Endodermal cell (in vitro differentiated cells): ENCODE results near the gene DAPK2. TPM values are rescaled to one million over a fixed set of nuclear protein-coding genes. Genes with fewer than 3 reads are reported as not detected.

Experiments used
- DNase-seq: peaks from one replicate; pipeline ENCODE4 v3.0.0-alpha.2; 2017
- H3K27ac ChIP-seq: 2 replicates; pipeline ENCODE4 v1.5.1; 2013; ENCODE audit warnings: mild to moderate bottlenecking, low read depth, low read length, moderate library complexity
- H3K27me3 ChIP-seq: 2 replicates; pipeline ENCODE4 v1.6.1; 2013; ENCODE audit warnings: mild to moderate bottlenecking, low read length, moderate library complexity; ENCODE audit not compliant: insufficient read depth, control insufficient read depth, poor library complexity, severe bottlenecking
- H3K36me3 ChIP-seq: 2 replicates; pipeline ENCODE4 v1.7.0; 2013; ENCODE audit warnings: mild to moderate bottlenecking, low read length, moderate library complexity; ENCODE audit not compliant: control insufficient read depth, insufficient read depth
- H3K4me1 ChIP-seq: one replicate; pipeline ENCODE4 v1.7.0; 2013; ENCODE audit warnings: low read length; ENCODE audit not compliant: control insufficient read depth, insufficient read depth
- H3K4me3 ChIP-seq: 2 replicates; pipeline ENCODE4 v1.5.1; 2013; ENCODE audit warnings: mild to moderate bottlenecking, low read length, moderate library complexity
- H3K9ac ChIP-seq: 2 replicates; pipeline ENCODE4 v1.6.1; 2013; ENCODE audit warnings: mild to moderate bottlenecking, low read length, moderate library complexity; ENCODE audit not compliant: poor library complexity, severe bottlenecking; ENCODE audit errors: extremely low read depth
- H3K9me3 ChIP-seq: 2 replicates; pipeline ENCODE4 v1.6.1; 2013; ENCODE audit warnings: mild to moderate bottlenecking, low read length, moderate library complexity; ENCODE audit not compliant: control insufficient read depth
- H3K27ac Mint-ChIP-seq: 2 replicates; pipeline ENCODE4 v1.8.0; 2020; ENCODE audit warnings: mixed read lengths
- H3K27me3 Mint-ChIP-seq: 2 replicates; pipeline ENCODE4 v1.8.0; 2021; ENCODE audit warnings: mild to moderate bottlenecking, mixed read lengths; ENCODE audit not compliant: insufficient read depth
- H3K36me3 Mint-ChIP-seq: 2 replicates; pipeline ENCODE4 v1.8.0; 2020; ENCODE audit warnings: low read depth, mixed read lengths
- H3K4me1 Mint-ChIP-seq: 2 replicates; pipeline ENCODE4 v1.8.0; 2020; ENCODE audit warnings: mixed read lengths
- H3K4me3 Mint-ChIP-seq: 2 replicates; pipeline ENCODE4 v1.8.0; 2020; ENCODE audit warnings: mild to moderate bottlenecking, moderate library complexity, mixed read lengths
- H3K9me3 Mint-ChIP-seq: 2 replicates; pipeline ENCODE4 v1.8.0; 2020; ENCODE audit warnings: mild to moderate bottlenecking, mixed read lengths
- CTCF ChIP-seq: fragments of 200-600 bp; sonication (generic); conservative IDR thresholded peaks from 2 replicates; pipeline ENCODE4 v1.5.0; 2021; ENCODE audit warnings: antibody characterized with exemption, mild to moderate bottlenecking
- whole genome bisulfite sequencing, 2 experiments: methylation state at CpG; one replicate each; pipeline versions ENCODE4 v1.1.5 to v1.1.7; 2013; ENCODE audit warnings: missing lambda C conversion rate in 2 of 2, mixed read lengths in 1 of 2; ENCODE audit not compliant: insufficient coverage in 1 of 2, insufficient read length in 1 of 2; 5-methylcytosine and 5-hydroxymethylcytosine counted together
- total RNA-seq, 2 donors: library from RNA; stranded (reverse); fragmentation: NEBNext Ultra II Directional in 1 of 2; extraction: Animal tissue kit (Norgen Biotek cat#: 25700) in 1 of 2; gene quantifications; 2 replicates in 1 of 2; 3 replicates in 1 of 2; pipeline ENCODE4 v1.2.1, GENCODE V29; 2021

DAPK2 gene
- total RNA-seq, 2 donors from 2014 or later, result 2.4 to 2.6 TPM

GRCh38 chr15:63991706-63992105 is 54.6 kb downstream of the DAPK2 start:
- Mint-ChIP-seq H3K27ac (no peak overlapping the region), H3K9me3 (no peaks in the 10 kb centered on the region), H3K27me3 (no peaks in the 10 kb centered on the region), H3K4me3 (no peak overlapping the region), H3K4me1 (peaks cover 10% of the 10 kb centered on the region), H3K36me3 (no peaks in the 10 kb centered on the region)
- no peak for TF ChIP-seq CTCF
- Histone ChIP-seq H3K9ac (no peak overlapping the region), H3K36me3 (no peaks in the 10 kb centered on the region), H3K27ac (no peak overlapping the region), H3K9me3 (no peaks in the 10 kb centered on the region), H3K4me1 (no peaks in the 10 kb centered on the region), H3K27me3 (no peaks in the 10 kb centered on the region), H3K4me3 (no peak overlapping the region)
- 91 to 96% methylated on average over 2 to 3 of the region's 3 CpGs for WGBS, 2 experiments
- DNase-seq, result no peak

- no peak overlapping the region for H3K4me3 Mint-ChIP-seq
Observed at GRCh38 chr15:63990454-63990853, 55.8 kb downstream of the DAPK2 start.

GRCh38 chr15:63987796-63988378 is 58.4 kb downstream of the DAPK2 start:
- Histone ChIP-seq H3K27ac (no peak overlapping the region), H3K4me3 (no peak overlapping the region), H3K4me1 (no peaks in the 10 kb centered on the region), H3K27me3 (no peaks in the 10 kb centered on the region), H3K9me3 (no peaks in the 10 kb centered on the region), H3K9ac (no peak overlapping the region), H3K36me3 (no peaks in the 10 kb centered on the region)
- H3K27ac Mint-ChIP-seq, result no peak overlapping the region
- WGBS, 2 experiments, result 80 to 88% methylated on average over 1 to 4 of the region's 4 CpGs
- no peaks in the 10 kb centered on the region for H3K36me3 Mint-ChIP-seq
- H3K27me3 Mint-ChIP-seq, result no peaks in the 10 kb centered on the region
- H3K4me1 Mint-ChIP-seq, result no peaks in the 10 kb centered on the region
- DNase-seq, result no peak
- no peak overlapping the region for H3K4me3 Mint-ChIP-seq
- no peak for TF ChIP-seq CTCF
- no peaks in the 10 kb centered on the region for H3K9me3 Mint-ChIP-seq

More at GRCh38 chr15:63990454-63990853, 55.8 kb downstream of the DAPK2 start:
- Mint-ChIP-seq H3K27me3 (no peaks in the 10 kb centered on the region), H3K27ac (no peak overlapping the region), H3K9me3 (no peaks in the 10 kb centered on the region), H3K4me1 (peaks cover 10% of the 10 kb centered on the region), H3K36me3 (no peaks in the 10 kb centered on the region)
- Histone ChIP-seq H3K36me3 (no peaks in the 10 kb centered on the region), H3K9ac (no peak overlapping the region), H3K4me1 (no peaks in the 10 kb centered on the region), H3K27ac (no peak overlapping the region), H3K4me3 (no peak overlapping the region), H3K27me3 (no peaks in the 10 kb centered on the region), H3K9me3 (no peaks in the 10 kb centered on the region)
- TF ChIP-seq CTCF, result no peak
- WGBS, 2 experiments, result 86 to 96% methylated on average over 4 to 8 of the region's 8 CpGs
- no peak for DNase-seq
